Measurements from ENCODE around the gene SKIL.
A peak's percentile ranks its signal among the peaks of the same experiment; 100 is the strongest.
"Not testable (repeated sequence)": the region's sequence is repeated elsewhere in the genome, so short reads cannot be mapped to it uniquely, and the experiment has no call there.

The SKIL gene

DNA sequence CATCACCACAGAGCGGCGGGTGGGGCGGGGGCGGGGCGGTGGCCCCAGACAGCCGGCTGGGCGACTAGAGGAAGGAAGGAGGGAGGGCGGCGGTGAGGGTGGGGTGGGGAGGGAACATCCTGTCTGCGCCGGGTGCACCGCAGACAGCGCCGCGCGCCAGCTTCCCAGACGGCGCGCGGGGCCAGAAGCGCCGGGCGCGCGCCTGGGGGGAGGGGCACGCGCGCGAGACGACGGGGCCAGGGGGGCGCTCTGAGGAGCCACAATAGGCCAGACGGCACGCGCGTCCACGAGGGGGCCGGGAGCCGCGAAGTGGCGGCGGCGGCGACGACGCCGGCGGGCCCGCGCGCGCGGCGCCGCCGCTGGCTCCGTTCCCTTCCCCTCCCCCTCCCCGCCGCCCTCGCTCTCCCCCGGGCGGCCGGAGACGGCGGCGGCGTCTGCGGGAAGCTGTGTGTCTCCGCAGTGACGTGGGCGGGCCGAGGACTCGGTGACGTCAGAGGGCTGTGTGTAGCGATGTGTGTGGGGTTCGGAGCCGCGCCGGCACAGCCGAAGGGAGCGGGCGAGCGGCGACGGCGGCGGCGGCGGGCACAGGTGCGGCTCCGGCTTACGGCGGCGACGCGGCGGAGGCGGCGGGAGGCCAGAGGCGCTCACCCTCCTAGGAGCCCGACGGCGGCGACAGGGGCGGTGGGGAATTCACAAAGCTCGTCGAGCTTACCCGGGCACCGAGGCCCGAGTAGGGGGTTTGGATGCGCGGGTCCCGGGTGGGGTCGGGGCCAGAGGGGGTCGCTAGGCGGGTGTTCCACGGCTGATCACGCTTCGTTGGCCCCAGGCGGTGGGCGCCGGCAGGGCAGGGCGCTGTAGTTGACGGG lies at the start of gene SKIL:
TSS of gene SKIL (plus strand) at position 540 of the 866 bp plus-strand sequence. CDS start 2,617 bp downstream, outside the sequence.
- DNase-seq (ENCODE audit: low read depth) = peak; percentile 93

GRCh38 chr3:170309046-170309445 lies 48.5 kb upstream of the SKIL start:
- DNase-seq (ENCODE audit: low read depth) = no peak

DNA sequence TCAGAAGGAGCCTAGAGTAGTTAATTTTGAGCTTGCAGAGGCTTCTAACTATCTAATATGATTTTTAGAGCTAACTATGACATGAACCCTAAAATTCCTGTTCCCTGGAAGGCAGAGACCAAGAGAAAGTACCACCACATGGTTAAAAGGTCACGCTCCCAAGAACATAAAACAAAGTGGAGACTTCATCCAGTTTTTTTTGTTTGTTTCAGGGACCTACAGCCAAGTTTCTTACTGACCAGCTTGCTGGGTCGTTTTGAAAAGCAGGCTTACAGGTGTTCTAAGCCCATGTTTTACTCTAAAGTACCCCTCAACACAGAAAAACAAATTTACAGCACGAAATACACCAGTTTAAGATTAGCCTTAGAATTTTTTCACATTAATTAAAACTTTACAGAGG lies 39.6 kb upstream of the SKIL start:
- no peak for DNase-seq (ENCODE audit: low read depth)

GRCh38 chr3:170320461-170321121 lies 36.9 kb upstream of the SKIL start:
- DNase-seq (ENCODE audit: low read depth) = no peak

GRCh38 chr3:170321321-170322034 lies 36.0 kb upstream of the SKIL start:
- DNase-seq (ENCODE audit: low read depth) = no peak

- DNase-seq (ENCODE audit: low read depth) = no peak
Observed at GRCh38 chr3:170322566-170323269, 34.8 kb upstream of the SKIL start.

DNA sequence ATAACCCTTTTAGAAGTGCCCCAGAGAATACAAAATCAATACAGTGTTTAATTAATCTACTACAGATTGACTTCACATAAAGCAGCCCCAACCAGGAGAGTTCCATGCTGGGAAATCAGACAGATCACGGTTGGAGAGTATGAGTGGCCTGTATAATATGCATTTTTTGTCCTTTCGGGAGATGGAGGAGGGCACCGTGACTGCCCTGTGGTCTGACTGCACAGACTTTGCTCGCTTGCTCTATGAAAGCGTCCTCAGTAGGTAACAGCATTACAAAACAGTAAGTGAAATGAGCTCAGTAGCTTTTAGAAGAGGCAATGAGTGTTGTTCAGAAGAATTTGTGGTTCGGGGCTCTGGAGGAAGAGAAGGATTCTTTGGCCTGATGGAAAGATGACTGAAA lies 34.2 kb upstream of the SKIL start:
- DNase-seq (ENCODE audit: low read depth) = no peak

GRCh38 chr3:170324962-170325361 lies 32.6 kb upstream of the SKIL start:
- no peak for DNase-seq (ENCODE audit: low read depth)

DNA sequence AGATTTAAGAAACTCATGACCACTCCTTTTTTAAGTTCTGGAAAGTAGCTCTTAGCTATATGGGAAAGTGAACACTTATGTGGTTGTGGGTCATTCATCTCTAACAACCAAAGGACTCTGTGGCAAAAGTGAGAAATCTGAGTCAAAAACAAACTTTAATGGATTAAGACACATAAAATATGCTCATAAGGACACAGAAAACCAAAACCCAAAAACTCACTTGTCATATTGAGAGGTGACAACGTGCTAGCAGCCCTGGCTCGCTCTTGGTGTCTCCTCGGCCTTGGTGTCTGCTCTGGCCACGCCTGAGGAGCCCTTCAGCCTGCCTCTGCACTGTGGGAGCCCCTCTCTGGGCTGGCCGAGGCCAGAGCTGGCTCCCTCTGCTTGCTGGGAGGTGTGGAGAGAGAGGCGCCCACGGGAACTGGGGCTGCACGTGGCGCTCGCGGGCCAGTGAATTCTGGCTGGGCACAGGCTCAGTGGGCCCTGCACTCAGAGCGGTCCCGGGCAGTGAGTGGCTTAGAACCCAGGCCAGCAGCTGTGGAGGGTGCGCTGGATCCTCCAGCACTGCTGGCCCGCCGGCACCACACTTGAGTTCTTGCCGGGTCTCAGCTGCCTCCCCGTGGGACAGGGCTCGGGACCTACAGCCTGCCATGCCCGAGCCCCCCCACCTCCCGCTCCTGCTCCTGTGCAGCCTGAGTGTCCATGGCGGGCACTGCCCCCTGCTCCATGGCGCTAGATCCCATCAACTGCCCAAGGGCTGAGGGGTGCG lies 30.3 kb upstream of the SKIL start:
- DNase-seq (ENCODE audit: low read depth) = no peak

GRCh38 chr3:170327868-170328548 lies 29.5 kb upstream of the SKIL start:
- not testable (repeated sequence) for DNase-seq (ENCODE audit: low read depth)

- DNase-seq (ENCODE audit: low read depth) = no peak
Observed at GRCh38 chr3:170330366-170330765, 27.1 kb upstream of the SKIL start.

DNA sequence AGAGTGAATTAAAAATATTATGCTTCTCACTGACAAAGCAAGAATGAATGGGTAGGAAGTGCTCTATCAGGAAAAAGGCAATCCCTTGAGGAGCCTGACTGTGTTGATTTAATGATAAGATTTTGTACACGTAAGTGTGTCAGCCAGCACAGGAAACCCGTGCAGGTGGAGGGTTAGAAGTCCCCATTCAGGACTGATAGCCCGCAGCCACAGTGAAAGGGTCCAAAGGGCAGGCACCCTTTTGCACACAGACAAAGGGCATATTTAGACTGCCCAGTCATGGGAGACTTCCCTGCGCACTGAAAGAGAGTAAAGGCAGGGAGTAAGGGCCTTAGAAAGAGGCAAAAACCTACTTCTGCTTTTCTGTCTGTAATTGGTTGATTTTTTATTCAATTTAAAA lies 26.4 kb upstream of the SKIL start:
- no peak for DNase-seq (ENCODE audit: low read depth)

DNA sequence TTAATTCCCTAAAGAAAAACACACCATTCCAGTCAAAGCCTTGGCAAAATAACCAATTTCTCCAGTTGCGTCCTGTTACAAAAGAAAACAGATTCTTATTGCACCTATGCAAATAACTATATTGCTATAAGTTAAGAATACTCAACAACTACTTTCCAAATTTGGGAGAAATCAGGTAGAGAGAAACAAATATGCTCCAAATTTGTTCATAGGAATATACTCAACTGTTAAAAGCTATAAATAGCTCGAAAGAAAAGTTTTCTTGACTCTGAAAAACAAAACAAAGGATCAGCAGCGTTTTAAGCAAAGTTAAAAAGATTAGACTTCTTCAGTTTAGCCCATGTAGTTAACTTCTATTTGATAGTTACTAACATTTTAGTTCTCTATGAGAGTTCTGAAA lies 20.1 kb upstream of the SKIL start:
- DNase-seq (ENCODE audit: low read depth) = no peak

DNA sequence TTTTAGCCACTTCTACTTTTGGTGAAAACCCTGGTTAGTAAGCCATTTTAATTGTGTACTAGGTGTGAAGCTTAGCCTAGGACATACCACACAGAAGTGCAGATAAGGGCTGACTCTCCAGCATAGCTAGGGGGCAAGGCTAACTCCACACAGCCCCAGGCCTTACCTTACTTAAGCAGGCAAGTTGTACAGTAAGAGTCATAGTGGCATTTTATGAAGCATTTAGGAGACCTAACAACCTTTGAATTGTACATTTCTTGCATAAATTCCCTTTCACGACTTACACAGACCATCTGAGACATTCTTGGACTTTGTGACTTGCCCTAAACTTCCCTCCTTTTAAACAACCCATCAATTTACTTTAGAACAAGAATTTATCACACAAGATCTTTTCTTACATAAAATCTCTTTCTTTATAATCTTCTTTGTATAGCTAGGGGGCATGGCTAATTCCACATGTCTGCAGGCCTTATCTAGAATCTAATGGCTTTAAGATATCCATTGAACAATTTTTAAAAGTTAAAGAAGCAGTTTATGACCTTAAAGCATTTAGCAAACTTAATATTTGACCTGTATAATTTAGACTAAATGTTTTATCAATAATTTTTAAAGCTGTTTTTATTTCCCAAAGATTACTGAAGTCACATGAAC lies 18.7 kb upstream of the SKIL start:
- no peak for DNase-seq (ENCODE audit: low read depth)

- DNase-seq (ENCODE audit: low read depth) = not testable (repeated sequence)
Observed at GRCh38 chr3:170342273-170342672, 15.2 kb upstream of the SKIL start.

GRCh38 chr3:170343859-170344258 lies 13.7 kb upstream of the SKIL start:
- DNase-seq (ENCODE audit: low read depth) = not testable (repeated sequence)

DNA sequence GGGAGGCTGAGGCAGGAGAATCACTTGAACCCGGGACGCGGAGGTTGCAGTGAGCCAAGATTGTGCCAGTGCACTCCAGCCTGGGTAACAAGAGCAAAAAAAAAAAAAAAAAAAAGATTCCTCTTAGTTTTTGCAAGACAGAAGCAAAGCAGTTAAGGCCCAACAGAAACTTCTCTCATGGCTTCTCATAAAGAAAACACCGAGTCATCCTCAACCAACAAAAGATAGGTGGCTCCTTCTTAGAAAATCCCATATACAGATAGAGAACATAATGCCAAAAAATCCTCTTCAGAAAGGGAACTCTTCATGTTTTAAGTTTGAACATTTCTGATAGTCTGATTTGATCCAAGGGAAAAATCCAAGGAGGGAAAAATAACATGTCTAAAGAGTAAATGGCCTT lies 12.5 kb upstream of the SKIL start:
- DNase-seq (ENCODE audit: low read depth) = no peak

DNA sequence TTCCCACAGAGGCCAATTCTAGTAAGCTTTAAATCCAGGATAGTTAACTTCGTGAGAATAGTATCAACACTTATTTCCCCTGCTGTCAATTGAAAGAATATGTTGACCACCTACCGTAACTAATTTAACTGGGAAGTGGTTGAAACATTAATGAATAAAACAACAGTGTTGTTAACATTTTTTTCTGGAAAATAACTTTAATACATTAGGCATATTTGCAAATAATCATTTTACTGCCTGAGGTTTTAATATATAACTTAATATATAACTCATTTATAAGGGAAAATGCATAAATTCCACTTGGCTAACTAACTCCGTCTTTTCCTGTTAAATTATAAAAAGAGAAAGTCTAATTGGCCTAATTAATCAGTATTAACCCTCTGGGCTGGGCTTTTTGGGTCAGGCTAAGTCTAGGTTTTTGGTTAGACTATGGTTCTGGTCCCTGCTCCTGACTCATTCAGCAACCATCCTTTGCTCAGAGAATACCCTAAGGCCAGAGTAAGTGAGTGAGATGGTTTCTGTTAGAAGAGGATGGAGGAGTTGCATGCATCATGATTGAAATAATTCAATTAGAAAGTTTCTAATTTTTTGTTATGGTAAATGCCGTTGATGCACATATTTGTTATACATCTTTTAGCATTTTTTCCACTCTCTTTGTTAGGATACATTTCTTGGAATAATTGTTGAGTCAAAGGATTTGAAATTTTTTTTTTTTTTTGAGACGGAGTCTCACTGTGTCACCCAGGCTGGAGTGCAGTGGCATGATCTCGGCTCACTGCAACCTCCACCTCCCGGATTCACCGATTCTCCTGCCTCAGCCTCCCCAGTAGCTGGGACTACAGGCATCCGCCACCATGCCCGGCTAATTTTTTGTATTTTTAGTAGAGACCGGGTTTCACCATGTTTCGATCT lies 10.8 kb upstream of the SKIL start:
- DNase-seq (ENCODE audit: low read depth) = no peak

Data from stimulated activated CD8-positive, alpha-beta memory T cell treated with anti-CD3 and anti-CD28 coated beads, Interleukin-15, amount 100 ng/mL, for 1 hour (primary cell).